Measurements from ENCODE around the gene PCSK1N. TPM values are rescaled to one million over a fixed set of nuclear protein-coding genes. Genes with fewer than 3 reads are reported as not detected.

Gene PCSK1N
- total and polyA plus RNA-seq, 9 of the 15 experiments (the other 6 are each of a cell fraction or from before 2014, with no cell fraction given) = 0.07 to 0.55 (median 0.54) TPM; not detected in 6

- TF ChIP-seq, protein P1, sequence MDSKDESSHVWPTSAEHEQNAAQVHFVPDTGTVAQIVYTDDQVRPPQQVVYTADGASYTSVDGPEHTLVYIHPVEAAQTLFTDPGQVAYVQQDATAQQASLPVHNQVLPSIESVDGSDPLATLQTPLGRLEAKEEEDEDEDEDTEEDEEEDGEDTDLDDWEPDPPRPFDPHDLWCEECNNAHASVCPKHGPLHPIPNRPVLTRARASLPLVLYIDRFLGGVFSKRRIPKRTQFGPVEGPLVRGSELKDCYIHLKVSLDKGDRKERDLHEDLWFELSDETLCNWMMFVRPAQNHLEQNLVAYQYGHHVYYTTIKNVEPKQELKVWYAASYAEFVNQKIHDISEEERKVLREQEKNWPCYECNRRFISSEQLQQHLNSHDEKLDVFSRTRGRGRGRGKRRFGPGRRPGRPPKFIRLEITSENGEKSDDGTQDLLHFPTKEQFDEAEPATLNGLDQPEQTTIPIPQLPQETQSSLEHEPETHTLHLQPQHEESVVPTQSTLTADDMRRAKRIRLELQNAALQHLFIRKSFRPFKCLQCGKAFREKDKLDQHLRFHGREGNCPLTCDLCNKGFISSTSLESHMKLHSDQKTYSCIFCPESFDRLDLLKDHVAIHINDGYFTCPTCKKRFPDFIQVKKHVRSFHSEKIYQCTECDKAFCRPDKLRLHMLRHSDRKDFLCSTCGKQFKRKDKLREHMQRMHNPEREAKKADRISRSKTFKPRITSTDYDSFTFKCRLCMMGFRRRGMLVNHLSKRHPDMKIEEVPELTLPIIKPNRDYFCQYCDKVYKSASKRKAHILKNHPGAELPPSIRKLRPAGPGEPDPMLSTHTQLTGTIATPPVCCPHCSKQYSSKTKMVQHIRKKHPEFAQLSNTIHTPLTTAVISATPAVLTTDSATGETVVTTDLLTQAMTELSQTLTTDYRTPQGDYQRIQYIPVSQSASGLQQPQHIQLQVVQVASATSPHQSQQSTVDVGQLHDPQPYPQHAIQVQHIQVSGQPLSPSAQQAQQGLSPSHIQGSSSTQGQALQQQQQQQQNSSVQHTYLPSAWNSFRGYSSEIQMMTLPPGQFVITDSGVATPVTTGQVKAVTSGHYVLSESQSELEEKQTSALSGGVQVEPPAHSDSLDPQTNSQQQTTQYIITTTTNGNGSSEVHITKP (IDR thresholded peaks at IDR 0.05; ENCODE audit: partially characterized antibody) = peak; percentile 70
- TF ChIP-seq BMI1 (IDR thresholded peaks at IDR 0.05; ENCODE audit: low read length) (no peak), ZNF695 (CRISPR knock-in tag; IDR thresholded peaks at IDR 0.05) (no peak), BRD9 (IDR thresholded peaks at IDR 0.05; ENCODE audit: low read depth, partially characterized antibody) (peak; percentile 56), HOXB6 (CRISPR knock-in tag; IDR thresholded peaks at IDR 0.05; ENCODE audit: borderline replicate concordance) (no peak), ZNF507 (tag; conservative IDR thresholded peaks at IDR 0.05) (no peak), ZNF253 (CRISPR knock-in tag; conservative IDR thresholded peaks at IDR 0.05) (no peak), ZNF408 (CRISPR knock-in tag; IDR thresholded peaks at IDR 0.05; ENCODE audit: low read depth) (no peak), CBX1 (IDR thresholded peaks at IDR 0.05; ENCODE audit: low read depth) (no peak), IRF9 (tag; IDR thresholded peaks at IDR 0.05) (no peak), ZNF77 (CRISPR knock-in tag; IDR thresholded peaks at IDR 0.05) (no peak), ELF4 (CRISPR knock-in tag; IDR thresholded peaks at IDR 0.05) (peak; percentile 44; the same call in 1 of the 2 replicates), SOX6 (IDR thresholded peaks at IDR 0.05) (peak; percentile 95)
- TF ChIP-seq, protein P2, sequence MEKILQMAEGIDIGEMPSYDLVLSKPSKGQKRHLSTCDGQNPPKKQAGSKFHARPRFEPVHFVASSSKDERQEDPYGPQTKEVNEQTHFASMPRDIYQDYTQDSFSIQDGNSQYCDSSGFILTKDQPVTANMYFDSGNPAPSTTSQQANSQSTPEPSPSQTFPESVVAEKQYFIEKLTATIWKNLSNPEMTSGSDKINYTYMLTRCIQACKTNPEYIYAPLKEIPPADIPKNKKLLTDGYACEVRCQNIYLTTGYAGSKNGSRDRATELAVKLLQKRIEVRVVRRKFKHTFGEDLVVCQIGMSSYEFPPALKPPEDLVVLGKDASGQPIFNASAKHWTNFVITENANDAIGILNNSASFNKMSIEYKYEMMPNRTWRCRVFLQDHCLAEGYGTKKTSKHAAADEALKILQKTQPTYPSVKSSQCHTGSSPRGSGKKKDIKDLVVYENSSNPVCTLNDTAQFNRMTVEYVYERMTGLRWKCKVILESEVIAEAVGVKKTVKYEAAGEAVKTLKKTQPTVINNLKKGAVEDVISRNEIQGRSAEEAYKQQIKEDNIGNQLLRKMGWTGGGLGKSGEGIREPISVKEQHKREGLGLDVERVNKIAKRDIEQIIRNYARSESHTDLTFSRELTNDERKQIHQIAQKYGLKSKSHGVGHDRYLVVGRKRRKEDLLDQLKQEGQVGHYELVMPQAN (IDR thresholded peaks at IDR 0.05; ENCODE audit: borderline replicate concordance) = no peak
- TF ChIP-seq, protein P3, sequence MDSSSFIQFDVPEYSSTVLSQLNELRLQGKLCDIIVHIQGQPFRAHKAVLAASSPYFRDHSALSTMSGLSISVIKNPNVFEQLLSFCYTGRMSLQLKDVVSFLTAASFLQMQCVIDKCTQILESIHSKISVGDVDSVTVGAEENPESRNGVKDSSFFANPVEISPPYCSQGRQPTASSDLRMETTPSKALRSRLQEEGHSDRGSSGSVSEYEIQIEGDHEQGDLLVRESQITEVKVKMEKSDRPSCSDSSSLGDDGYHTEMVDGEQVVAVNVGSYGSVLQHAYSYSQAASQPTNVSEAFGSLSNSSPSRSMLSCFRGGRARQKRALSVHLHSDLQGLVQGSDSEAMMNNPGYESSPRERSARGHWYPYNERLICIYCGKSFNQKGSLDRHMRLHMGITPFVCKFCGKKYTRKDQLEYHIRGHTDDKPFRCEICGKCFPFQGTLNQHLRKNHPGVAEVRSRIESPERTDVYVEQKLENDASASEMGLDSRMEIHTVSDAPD (CRISPR knock-in tag; IDR thresholded peaks at IDR 0.05) = no peak
- TF ChIP-seq, protein P4, sequence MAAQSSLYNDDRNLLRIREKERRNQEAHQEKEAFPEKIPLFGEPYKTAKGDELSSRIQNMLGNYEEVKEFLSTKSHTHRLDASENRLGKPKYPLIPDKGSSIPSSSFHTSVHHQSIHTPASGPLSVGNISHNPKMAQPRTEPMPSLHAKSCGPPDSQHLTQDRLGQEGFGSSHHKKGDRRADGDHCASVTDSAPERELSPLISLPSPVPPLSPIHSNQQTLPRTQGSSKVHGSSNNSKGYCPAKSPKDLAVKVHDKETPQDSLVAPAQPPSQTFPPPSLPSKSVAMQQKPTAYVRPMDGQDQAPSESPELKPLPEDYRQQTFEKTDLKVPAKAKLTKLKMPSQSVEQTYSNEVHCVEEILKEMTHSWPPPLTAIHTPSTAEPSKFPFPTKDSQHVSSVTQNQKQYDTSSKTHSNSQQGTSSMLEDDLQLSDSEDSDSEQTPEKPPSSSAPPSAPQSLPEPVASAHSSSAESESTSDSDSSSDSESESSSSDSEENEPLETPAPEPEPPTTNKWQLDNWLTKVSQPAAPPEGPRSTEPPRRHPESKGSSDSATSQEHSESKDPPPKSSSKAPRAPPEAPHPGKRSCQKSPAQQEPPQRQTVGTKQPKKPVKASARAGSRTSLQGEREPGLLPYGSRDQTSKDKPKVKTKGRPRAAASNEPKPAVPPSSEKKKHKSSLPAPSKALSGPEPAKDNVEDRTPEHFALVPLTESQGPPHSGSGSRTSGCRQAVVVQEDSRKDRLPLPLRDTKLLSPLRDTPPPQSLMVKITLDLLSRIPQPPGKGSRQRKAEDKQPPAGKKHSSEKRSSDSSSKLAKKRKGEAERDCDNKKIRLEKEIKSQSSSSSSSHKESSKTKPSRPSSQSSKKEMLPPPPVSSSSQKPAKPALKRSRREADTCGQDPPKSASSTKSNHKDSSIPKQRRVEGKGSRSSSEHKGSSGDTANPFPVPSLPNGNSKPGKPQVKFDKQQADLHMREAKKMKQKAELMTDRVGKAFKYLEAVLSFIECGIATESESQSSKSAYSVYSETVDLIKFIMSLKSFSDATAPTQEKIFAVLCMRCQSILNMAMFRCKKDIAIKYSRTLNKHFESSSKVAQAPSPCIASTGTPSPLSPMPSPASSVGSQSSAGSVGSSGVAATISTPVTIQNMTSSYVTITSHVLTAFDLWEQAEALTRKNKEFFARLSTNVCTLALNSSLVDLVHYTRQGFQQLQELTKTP (IDR thresholded peaks at IDR 0.05; ENCODE audit: low read depth in 1 of 2, partially characterized antibody in 2 of 2) = peak; percentile 13 to 85
Observed at GRCh38 chrX:48800574-48801279, 34.7 kb downstream of the PCSK1N start (continued).

Data from K562 (cell line).